Measurements from ENCODE around the gene ZNF485.
A peak's percentile ranks its signal among the peaks of the same experiment; 100 is the strongest.

The ZNF485 gene

DNA sequence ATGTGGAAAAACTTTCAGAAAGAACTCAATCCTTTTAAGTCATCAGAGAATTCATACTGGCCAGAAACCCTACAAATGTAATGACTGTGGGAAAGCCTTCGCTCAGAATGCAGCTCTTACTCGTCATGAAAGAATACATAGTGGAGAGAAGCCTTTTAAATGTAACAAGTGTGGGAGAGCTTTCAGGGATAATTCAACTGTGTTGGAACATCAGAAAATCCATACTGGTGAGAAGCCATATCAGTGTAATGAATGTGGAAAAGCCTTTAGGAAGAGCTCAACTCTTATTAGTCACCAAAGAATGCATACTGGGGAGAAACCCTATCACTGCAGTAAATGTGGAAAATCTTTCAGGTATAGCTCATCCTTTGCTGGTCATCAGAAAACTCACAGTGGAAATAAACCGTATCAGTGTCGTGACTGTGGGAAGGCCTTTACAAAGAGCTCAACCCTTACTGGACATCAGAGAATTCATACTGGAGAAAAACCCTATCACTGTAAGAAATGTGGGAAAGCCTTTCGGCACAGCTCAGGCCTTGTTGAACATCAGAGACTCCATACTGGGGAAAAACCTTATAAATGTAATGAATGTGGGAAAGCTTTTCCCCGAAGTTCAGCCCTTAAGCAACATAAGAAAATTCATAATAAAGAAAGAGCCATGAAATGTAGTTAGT is 10.6 kb downstream of the ZNF485 start:
- Histone ChIP-seq H3K36me3 (ENCODE audit: low read depth) (peaks cover 54% of the 10 kb centered on the region), H3K4me3 (ENCODE audit: severe bottlenecking) (no peak overlapping the region), H3K27me3 (ENCODE audit: insufficient read depth, poor library complexity, severe bottlenecking) (no peaks in the 10 kb centered on the region), H3K4me1 (ENCODE audit: insufficient read depth, poor library complexity, severe bottlenecking) (no peaks in the 10 kb centered on the region), H3K9me3 (ENCODE audit: severe bottlenecking) (peaks cover 23% of the 10 kb centered on the region), H3K27ac (ENCODE audit: poor library complexity, severe bottlenecking) (no peak overlapping the region)
- ATAC-seq (ENCODE audit: low read depth) (no peak), DNase-seq (ENCODE audit: low spot score) (no peak)
- TF ChIP-seq, protein P1, sequence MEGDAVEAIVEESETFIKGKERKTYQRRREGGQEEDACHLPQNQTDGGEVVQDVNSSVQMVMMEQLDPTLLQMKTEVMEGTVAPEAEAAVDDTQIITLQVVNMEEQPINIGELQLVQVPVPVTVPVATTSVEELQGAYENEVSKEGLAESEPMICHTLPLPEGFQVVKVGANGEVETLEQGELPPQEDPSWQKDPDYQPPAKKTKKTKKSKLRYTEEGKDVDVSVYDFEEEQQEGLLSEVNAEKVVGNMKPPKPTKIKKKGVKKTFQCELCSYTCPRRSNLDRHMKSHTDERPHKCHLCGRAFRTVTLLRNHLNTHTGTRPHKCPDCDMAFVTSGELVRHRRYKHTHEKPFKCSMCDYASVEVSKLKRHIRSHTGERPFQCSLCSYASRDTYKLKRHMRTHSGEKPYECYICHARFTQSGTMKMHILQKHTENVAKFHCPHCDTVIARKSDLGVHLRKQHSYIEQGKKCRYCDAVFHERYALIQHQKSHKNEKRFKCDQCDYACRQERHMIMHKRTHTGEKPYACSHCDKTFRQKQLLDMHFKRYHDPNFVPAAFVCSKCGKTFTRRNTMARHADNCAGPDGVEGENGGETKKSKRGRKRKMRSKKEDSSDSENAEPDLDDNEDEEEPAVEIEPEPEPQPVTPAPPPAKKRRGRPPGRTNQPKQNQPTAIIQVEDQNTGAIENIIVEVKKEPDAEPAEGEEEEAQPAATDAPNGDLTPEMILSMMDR (IDR thresholded peaks at IDR 0.05; ENCODE audit: poor library complexity, severe bottlenecking) = no peak

DNA sequence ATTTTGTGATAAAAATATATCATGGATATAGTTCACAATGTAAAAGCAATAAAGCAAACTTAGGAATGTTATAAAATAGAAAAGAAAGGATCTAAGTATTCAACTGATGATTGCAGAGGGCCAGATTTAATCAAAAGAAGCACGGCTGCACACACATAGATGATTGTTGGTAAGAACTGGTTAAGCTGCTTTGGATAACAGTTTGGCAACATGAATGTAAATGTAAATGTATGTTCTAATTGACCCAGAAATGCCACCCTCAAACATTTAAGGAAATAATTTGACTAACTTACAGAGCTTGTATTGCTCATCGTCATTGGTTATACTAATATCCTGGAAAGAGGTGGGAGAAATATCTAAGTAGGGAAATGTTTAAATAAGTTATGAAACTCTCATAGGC is 13.1 kb downstream of the ZNF485 start:
- peaks cover 21% of the 10 kb centered on the region for H3K9me3 ChIP-seq (ENCODE audit: severe bottlenecking)

DNA sequence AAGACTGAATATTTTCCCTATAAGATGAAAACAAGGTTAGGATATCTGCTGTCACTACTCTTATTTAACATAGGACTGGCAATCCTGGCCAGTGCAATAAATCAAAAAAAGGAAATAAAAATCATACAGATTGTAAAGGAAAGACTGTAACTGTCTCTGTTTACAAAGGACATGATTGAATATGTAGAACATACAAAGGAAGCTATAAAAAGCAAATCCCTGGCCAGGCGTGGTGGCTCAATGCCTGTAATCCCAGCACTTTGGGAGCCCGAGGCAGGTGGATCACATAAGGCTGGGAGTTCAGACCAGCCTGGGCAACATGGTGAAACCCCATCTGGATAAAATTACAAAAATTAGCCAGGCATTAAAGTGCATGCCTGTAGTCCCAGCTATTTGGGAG is 15.8 kb downstream of the ZNF485 start:
- H3K4me3 ChIP-seq (ENCODE audit: severe bottlenecking) = no peak overlapping the region
- H3K27me3 ChIP-seq (ENCODE audit: insufficient read depth, poor library complexity, severe bottlenecking) = no peaks in the 10 kb centered on the region
- ATAC-seq (ENCODE audit: low read depth) = no peak
- TF ChIP-seq, protein P1 (IDR thresholded peaks at IDR 0.05; ENCODE audit: poor library complexity, severe bottlenecking) = no peak
- peaks cover 2% of the 10 kb centered on the region for H3K36me3 ChIP-seq (ENCODE audit: low read depth)
- no peaks in the 10 kb centered on the region for H3K4me1 ChIP-seq (ENCODE audit: insufficient read depth, poor library complexity, severe bottlenecking)
- H3K9me3 ChIP-seq (ENCODE audit: severe bottlenecking) = peaks cover 10% of the 10 kb centered on the region
- DNase-seq (ENCODE audit: low spot score) = no peak
- no peak overlapping the region for H3K27ac ChIP-seq (ENCODE audit: poor library complexity, severe bottlenecking)

More for the DNA sequence above, 13.1 kb downstream of the ZNF485 start:
- Histone ChIP-seq H3K4me1 (ENCODE audit: insufficient read depth, poor library complexity, severe bottlenecking) (no peaks in the 10 kb centered on the region), H3K27me3 (ENCODE audit: insufficient read depth, poor library complexity, severe bottlenecking) (no peaks in the 10 kb centered on the region), H3K4me3 (ENCODE audit: severe bottlenecking) (no peak overlapping the region), H3K36me3 (ENCODE audit: low read depth) (peaks cover 29% of the 10 kb centered on the region), H3K27ac (ENCODE audit: poor library complexity, severe bottlenecking) (no peak overlapping the region)
- DNase-seq (ENCODE audit: low spot score) = no peak
- TF ChIP-seq, protein P1 (IDR thresholded peaks at IDR 0.05; ENCODE audit: poor library complexity, severe bottlenecking) = no peak
- ATAC-seq (ENCODE audit: low read depth) = no peak

DNA sequence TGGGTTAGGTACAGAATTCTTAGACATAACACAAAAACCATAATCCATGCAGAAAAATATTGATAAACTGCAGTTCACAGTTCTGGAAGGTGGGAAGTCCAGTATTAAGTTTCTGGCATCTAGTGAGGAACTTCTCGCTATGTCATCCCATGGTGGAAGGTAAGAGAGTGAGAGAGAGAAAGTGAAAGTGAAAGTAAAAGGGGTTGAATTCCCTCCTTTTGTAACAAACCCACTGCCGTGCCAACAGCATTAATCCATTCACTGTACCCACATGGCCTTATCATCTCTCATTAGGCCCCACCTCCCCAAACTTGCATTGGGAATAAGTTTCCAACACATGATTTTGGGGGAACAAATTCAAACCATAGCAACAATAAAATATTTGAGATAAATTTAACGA is 17.1 kb downstream of the ZNF485 start:
- H3K36me3 ChIP-seq (ENCODE audit: low read depth) = no peaks in the 10 kb centered on the region
- DNase-seq (ENCODE audit: low spot score) = no peak
- TF ChIP-seq, protein P1 (IDR thresholded peaks at IDR 0.05; ENCODE audit: poor library complexity, severe bottlenecking) = no peak
- ATAC-seq (ENCODE audit: low read depth) = 0 out of 3 replicates have a peak, but pooled peaks have one; percentile 23
- H3K27me3 ChIP-seq (ENCODE audit: insufficient read depth, poor library complexity, severe bottlenecking) = no peaks in the 10 kb centered on the region
- H3K9me3 ChIP-seq (ENCODE audit: severe bottlenecking) = peaks cover 6% of the 10 kb centered on the region
- no peak overlapping the region for H3K4me3 ChIP-seq (ENCODE audit: severe bottlenecking)
- no peak overlapping the region for H3K27ac ChIP-seq (ENCODE audit: poor library complexity, severe bottlenecking)
- no peaks in the 10 kb centered on the region for H3K4me1 ChIP-seq (ENCODE audit: insufficient read depth, poor library complexity, severe bottlenecking)

DNA sequence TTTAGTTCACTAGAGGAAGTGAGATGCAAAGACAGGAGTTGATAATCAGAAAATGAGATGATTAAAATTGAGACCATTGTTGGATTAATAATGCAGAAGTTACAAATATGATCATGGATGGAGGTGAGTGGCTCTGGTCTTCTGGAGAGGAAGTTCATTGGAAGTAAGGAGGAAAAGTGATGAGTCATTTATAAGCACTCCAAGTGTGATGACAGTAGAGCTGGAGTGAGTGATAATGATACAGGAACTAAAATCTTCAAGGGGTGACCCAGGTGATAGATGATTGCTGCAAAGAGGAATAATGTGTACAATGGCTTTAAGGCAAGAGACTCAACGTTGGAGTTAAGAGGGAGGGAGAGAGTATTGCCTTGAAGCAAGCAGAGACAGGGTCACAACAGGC is 21.7 kb downstream of the ZNF485 start:
- ATAC-seq (ENCODE audit: low read depth) = no peak
- H3K36me3 ChIP-seq (ENCODE audit: low read depth) = no peaks in the 10 kb centered on the region
- TF ChIP-seq, protein P1 (IDR thresholded peaks at IDR 0.05; ENCODE audit: poor library complexity, severe bottlenecking) = no peak

More for the DNA sequence above, 21.7 kb downstream of the ZNF485 start:
- Histone ChIP-seq H3K27ac (ENCODE audit: poor library complexity, severe bottlenecking) (no peak overlapping the region), H3K4me3 (ENCODE audit: severe bottlenecking) (no peak overlapping the region), H3K4me1 (ENCODE audit: insufficient read depth, poor library complexity, severe bottlenecking) (no peaks in the 10 kb centered on the region), H3K9me3 (ENCODE audit: severe bottlenecking) (no peaks in the 10 kb centered on the region), H3K27me3 (ENCODE audit: insufficient read depth, poor library complexity, severe bottlenecking) (no peaks in the 10 kb centered on the region)
- no peak for DNase-seq (ENCODE audit: low spot score)
